GM13976 (cell line): ENCODE results near the gene KLHL29.

Experiments used
- DNase-seq: peaks from one replicate; pipeline ENCODE4 v3.0.0; 2012; ENCODE audit warnings: low spot score
- in situ Hi-C: fragments of 300-500 bp; cut with MboI; formaldehyde crosslinking; loops from one replicate; pipeline ENCODE4 v1.12.0; 2022; ENCODE audit warnings: low sequenced_read_pairs, mixed read lengths, inconsistent platforms; ENCODE audit not compliant: unreplicated experiment
- TF ChIP-seq, protein P1 (sequence below): IDR thresholded peaks from 2 replicates; pipeline ENCODE4 v1.5.1; 2012; ENCODE audit warnings: borderline replicate concordance, mild to moderate bottlenecking; ENCODE audit not compliant: insufficient read depth; ENCODE audit errors: extremely low read depth, missing control alignments, control extremely low read depth

Gene KLHL29

DNA sequence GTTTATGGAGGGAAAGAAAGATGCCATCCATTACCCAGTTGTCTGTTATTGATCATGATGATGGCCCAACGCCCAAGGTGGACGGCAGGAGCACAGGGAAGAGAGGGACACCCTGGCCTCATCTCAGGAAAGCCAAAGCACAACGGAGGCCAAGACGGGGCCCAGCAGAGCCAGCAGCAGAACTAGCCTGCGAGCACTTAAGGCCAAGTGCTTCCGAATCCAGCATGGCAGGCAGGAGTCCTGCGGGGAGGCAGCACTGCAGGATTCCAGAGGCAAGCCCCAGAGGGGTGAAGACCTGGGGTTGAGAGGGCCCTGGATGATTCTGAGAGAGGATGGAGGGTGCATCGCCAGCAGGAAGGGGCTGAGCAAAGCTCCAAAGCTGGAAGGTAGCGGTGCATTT lies 28.3 kb upstream of the KLHL29 start:
- TF ChIP-seq, protein P1, sequence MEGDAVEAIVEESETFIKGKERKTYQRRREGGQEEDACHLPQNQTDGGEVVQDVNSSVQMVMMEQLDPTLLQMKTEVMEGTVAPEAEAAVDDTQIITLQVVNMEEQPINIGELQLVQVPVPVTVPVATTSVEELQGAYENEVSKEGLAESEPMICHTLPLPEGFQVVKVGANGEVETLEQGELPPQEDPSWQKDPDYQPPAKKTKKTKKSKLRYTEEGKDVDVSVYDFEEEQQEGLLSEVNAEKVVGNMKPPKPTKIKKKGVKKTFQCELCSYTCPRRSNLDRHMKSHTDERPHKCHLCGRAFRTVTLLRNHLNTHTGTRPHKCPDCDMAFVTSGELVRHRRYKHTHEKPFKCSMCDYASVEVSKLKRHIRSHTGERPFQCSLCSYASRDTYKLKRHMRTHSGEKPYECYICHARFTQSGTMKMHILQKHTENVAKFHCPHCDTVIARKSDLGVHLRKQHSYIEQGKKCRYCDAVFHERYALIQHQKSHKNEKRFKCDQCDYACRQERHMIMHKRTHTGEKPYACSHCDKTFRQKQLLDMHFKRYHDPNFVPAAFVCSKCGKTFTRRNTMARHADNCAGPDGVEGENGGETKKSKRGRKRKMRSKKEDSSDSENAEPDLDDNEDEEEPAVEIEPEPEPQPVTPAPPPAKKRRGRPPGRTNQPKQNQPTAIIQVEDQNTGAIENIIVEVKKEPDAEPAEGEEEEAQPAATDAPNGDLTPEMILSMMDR: no peak
- in situ Hi-C loops: no loop called here
- DNase-seq: no peak

DNA sequence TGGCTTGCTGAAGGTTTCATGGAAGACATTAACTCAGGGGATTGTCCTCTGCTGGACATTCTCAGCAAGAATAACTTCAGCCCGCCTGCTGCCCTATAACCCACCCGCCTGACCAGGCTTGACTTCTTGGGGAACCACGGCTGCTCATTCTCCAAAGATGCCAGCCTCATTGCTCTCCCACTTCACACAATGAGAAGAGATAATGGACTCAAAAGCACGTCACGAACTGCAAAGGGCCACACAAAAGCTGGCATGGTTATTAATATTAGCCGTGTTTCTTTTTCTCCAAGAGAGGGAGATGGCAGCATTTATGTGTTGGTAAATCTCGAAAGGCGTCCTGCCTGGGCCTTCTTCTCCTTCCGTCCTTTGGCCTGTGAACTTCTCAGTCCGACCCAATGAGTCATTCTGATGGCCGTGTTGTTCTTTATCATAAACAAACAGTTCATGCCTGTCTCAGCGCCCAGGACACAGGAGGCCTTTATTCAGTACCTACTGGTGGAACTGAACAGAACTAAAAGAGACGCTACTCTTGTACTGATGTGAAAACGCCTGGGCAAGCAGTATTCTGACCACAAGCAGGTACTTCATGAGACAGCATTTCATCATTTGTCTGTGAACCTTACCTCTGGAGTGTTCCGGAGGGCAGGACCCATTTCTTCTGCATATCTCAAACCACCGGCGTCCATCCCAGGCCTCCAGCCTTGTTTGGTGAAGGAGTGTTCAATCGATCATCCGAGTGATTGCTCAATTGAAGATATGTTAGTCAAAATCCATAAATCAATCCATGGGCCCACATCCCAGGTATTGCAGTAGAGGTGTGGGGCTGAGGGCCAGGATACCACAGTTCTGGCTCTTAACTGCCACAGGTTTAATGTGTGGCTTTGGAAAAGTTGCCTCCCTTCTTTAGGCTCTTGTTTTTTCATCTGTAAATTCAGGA lies 25.1 kb upstream of the KLHL29 start:
- DNase-seq: no peak
- TF ChIP-seq, protein P1: no peak
- in situ Hi-C loops: no loop called here

DNA sequence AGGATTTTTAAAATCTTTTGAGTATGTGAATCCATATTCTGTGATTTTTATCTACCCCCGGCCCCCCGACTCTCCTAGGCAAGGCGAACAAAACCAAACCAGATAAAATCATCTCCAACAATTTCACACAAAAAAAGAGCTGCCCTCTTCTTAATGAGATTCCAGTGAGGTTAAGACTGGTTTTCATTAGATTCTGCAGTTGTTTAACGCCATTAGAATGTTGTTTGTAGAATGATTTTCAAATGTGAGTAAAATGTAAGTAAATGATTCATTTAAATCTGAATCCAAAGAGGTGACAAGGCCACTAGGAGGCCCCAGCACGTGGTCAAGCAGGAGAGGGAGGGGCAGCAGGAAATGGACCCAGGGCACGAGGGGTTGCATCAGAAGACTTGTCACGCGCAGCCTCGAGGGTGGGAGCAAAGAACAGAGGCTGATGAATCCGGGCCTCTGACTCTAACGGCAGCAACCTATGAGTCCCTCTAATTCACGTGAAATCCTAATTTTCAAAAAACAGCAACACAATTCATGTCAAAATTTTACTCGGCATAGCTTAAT lies 24.3 kb upstream of the KLHL29 start:
- no peak for DNase-seq
- TF ChIP-seq, protein P1: no peak
- in situ Hi-C loops: no loop called here

DNA sequence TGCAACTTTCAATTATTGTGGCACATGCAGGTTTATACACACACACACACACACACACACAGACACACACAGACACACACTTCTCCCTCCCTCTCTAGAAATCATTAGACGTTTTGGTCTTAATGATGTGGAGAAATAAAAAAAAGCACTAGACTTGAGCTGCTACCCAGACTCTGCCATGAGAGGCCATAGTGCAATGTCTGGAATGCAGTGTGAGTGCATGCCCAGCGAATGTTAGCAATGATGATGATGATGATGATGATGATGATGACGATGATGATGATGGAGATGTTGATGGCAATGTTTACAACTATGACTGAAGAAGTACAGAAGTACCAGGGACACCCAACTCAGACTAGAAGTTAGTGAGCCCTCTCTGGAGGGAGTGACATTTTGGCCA lies 23.8 kb upstream of the KLHL29 start:
- TF ChIP-seq, protein P1: no peak
- in situ Hi-C loops: no loop called here
- DNase-seq: no peak

DNA sequence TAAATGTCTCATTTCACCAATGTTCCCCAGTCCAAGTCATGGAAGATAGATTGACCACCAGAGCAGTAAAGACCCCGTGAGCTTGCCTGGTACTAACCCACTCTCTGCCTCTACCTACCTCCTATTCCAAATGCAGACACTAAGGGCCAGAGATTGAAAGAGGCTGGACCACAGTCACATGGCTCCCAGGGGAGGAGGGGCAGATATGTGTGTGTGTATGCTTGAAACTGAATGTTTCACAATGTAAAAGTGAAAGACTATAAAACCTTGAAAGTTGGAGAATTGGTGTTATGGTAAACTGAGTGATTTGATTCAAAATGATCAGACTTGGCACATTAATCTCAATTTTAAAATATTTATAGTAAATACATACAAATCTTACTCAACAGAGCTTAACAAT lies 21.7 kb upstream of the KLHL29 start:
- in situ Hi-C loops: no loop called here
- no peak for DNase-seq
- TF ChIP-seq, protein P1: no peak

DNA sequence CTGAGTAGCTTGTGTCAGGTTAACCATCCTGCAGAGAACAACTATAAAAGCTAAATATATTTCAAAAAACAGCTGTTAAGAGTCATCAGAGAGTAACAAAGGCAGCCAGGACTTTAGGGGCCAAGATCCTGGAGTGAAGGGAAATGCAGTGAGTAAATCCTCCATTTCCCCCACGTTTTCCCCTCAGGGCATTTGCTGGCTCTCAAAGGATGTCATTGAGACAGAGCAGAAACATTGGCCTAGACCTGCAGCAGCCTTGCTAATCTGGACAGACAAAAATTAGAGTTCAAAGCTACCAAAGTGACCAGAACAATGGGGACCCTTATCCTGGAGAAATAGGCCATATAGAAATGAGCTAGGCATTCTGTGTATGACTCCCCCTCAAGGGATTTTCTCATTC lies 21.1 kb upstream of the KLHL29 start:
- in situ Hi-C loops: no loop called here
- TF ChIP-seq, protein P1: no peak
- DNase-seq: no peak
